Parathyroid adenoma (tissue), 2 donors: ENCODE measurements around the gene MAN1B1.

ENCODE experiments used
- H2AFZ ChIP-seq: fragments of 300-600 bp; sonication (generic); one replicate; pipeline ENCODE4 v1.7.0; 2017; ENCODE audit warnings: antibody characterized with exemption, mild to moderate bottlenecking
- H3K27ac ChIP-seq: fragments of 300-600 bp; sonication (generic); one replicate; pipeline ENCODE4 v1.7.0; 2017
- H3K27me3 ChIP-seq: fragments of 300-600 bp; sonication (generic); one replicate; pipeline ENCODE4 v1.7.0; 2017; ENCODE audit warnings: low read length; ENCODE audit not compliant: control insufficient read depth, insufficient read depth
- H3K36me3 ChIP-seq: fragments of 300-600 bp; sonication (generic); one replicate; pipeline ENCODE4 v1.7.0; 2017; ENCODE audit warnings: low read length; ENCODE audit not compliant: control insufficient read depth, insufficient read depth
- H3K4me1 ChIP-seq: fragments of 300-600 bp; sonication (generic); one replicate; pipeline ENCODE4 v1.7.0; 2017; ENCODE audit warnings: control low read depth
- H3K4me2 ChIP-seq: fragments of 300-600 bp; sonication (generic); one replicate; pipeline ENCODE4 v1.7.0; 2017; ENCODE audit warnings: low read length
- H3K4me3 ChIP-seq: fragments of 300-600 bp; sonication (generic); one replicate; pipeline ENCODE4 v1.7.0; 2017; ENCODE audit warnings: low read depth, low read length
- H3K79me2 ChIP-seq: fragments of 300-600 bp; sonication (generic); one replicate; pipeline ENCODE4 v1.7.0; 2017; ENCODE audit warnings: control low read depth
- H3K9ac ChIP-seq: fragments of 300-600 bp; sonication (generic); one replicate; pipeline ENCODE4 v1.7.0; 2017; ENCODE audit warnings: mild to moderate bottlenecking
- H3K9me3 ChIP-seq: fragments of 300-600 bp; sonication (generic); one replicate; pipeline ENCODE4 v1.7.0; 2017; ENCODE audit warnings: low read length; ENCODE audit not compliant: control insufficient read depth
- CTCF ChIP-seq: fragments of 300-600 bp; sonication (generic); IDR thresholded peaks from one replicate; pipeline ENCODE4 v1.7.0; 2017; ENCODE audit warnings: antibody characterized with exemption, mild to moderate bottlenecking
- donor health status: primary hyperparathyroidism.

MAN1B1 gene

GRCh38 chr9:137110147-137110910 lies 23.5 kb downstream of the MAN1B1 start:
- Histone ChIP-seq H2AFZ (no peak overlapping the region), H3K9me3 (no peaks in the 10 kb centered on the region), H3K4me2 (no peak overlapping the region), H3K27ac (no peak overlapping the region), H3K9ac (no peak overlapping the region), H3K79me2 (no peaks in the 10 kb centered on the region), H3K36me3 (no peaks in the 10 kb centered on the region), H3K4me1 (peaks cover 3% of the 10 kb centered on the region), H3K27me3 (no peaks in the 10 kb centered on the region), H3K4me3 (no peak overlapping the region)
- no peak for TF ChIP-seq CTCF

GRCh38 chr9:137110911-137111787 lies 24.4 kb downstream of the MAN1B1 start:
- H2AFZ ChIP-seq: no peak overlapping the region
- TF ChIP-seq CTCF: no peak

GRCh38 chr9:137111788-137112563 lies 25.2 kb downstream of the MAN1B1 start:
- no peaks in the 10 kb centered on the region for H3K36me3 ChIP-seq
- H2AFZ ChIP-seq: no peak overlapping the region
- no peaks in the 10 kb centered on the region for H3K9me3 ChIP-seq
- H3K4me2 ChIP-seq: no peak overlapping the region
- H3K79me2 ChIP-seq: no peaks in the 10 kb centered on the region
- no peak for TF ChIP-seq CTCF
- H3K4me1 ChIP-seq: peaks cover 3% of the 10 kb centered on the region
- no peak overlapping the region for H3K4me3 ChIP-seq
- no peaks in the 10 kb centered on the region for H3K27me3 ChIP-seq
- H3K27ac ChIP-seq: no peak overlapping the region
- H3K9ac ChIP-seq: no peak overlapping the region

More at GRCh38 chr9:137110911-137111787, 24.4 kb downstream of the MAN1B1 start:
- no peak overlapping the region for H3K4me3 ChIP-seq
- no peak overlapping the region for H3K4me2 ChIP-seq
- no peaks in the 10 kb centered on the region for H3K79me2 ChIP-seq
- H3K9ac ChIP-seq: no peak overlapping the region
- no peaks in the 10 kb centered on the region for H3K27me3 ChIP-seq
- peaks cover 3% of the 10 kb centered on the region for H3K4me1 ChIP-seq
- H3K9me3 ChIP-seq: no peaks in the 10 kb centered on the region
- no peak overlapping the region for H3K27ac ChIP-seq
- H3K36me3 ChIP-seq: no peaks in the 10 kb centered on the region

- Histone ChIP-seq H3K9me3 (no peaks in the 10 kb centered on the region), H3K79me2 (no peaks in the 10 kb centered on the region), H3K4me3 (no peak overlapping the region), H3K27ac (no peak overlapping the region), H3K4me1 (peaks cover 3% of the 10 kb centered on the region), H3K4me2 (no peak overlapping the region), H3K9ac (no peak overlapping the region), H3K27me3 (no peaks in the 10 kb centered on the region), H3K36me3 (no peaks in the 10 kb centered on the region), H2AFZ (no peak overlapping the region)
- TF ChIP-seq CTCF: no peak
These were observed 26.0 kb downstream of the MAN1B1 start for GRCh38 chr9:137112564-137113384.
